GM10266 (cell line): ENCODE measurements around the gene SNAI3.

Source experiments
- DNase-seq: peaks from one replicate; pipeline ENCODE4 v3.0.0; 2012; ENCODE audit errors: extremely low spot score
- CTCF ChIP-seq: IDR thresholded peaks from 2 replicates; pipeline ENCODE4 v1.5.1; 2012; ENCODE audit warnings: mild to moderate bottlenecking, low read depth; ENCODE audit not compliant: control insufficient read depth, insufficient read depth; ENCODE audit errors: missing control alignments

The SNAI3 gene

GRCh38 chr16:88725609-88726407 is 39.5 kb upstream of the SNAI3 start:
- no peak for DNase-seq
- no peak for TF ChIP-seq CTCF

GRCh38 chr16:88724855-88725555 is 38.7 kb upstream of the SNAI3 start:
- TF ChIP-seq CTCF = no peak
- DNase-seq = no peak

- no peak for DNase-seq
- no peak for TF ChIP-seq CTCF
Observed at GRCh38 chr16:88723911-88724310, 37.6 kb upstream of the SNAI3 start.

GRCh38 chr16:88723507-88723887 is 37.2 kb upstream of the SNAI3 start:
- DNase-seq = no peak
- TF ChIP-seq CTCF = no peak

GRCh38 chr16:88722784-88723506 is 36.6 kb upstream of the SNAI3 start:
- no peak for DNase-seq
- TF ChIP-seq CTCF = no peak

- DNase-seq = no peak
- TF ChIP-seq CTCF = no peak
Observed at GRCh38 chr16:88721815-88722755, 35.8 kb upstream of the SNAI3 start.
